ENCODE results near the gene EPB41L2.

- no peak for TF ChIP-seq CTCF (conservative IDR thresholded peaks at IDR 0.05 in 1 of 2, IDR thresholded peaks at IDR 0.05 in 1 of 2; ENCODE audit: low read depth in 1 of 2, low read length in 2 of 2)
- TF ChIP-seq EZH2 (IDR thresholded peaks at IDR 0.05; ENCODE audit: low read length, missing control alignments): no peak
Observed at GRCh38 chr6:130994319-130995097, 68.5 kb downstream of the EPB41L2 start.
